HL-60 (cell line): ENCODE measurements around the gene IGF1.

ENCODE experiments used
- POLR2AphosphoS5 ChIP-seq: IDR thresholded peaks from 2 replicates; pipeline ENCODE4 v1.6.1; 2012; ENCODE audit warnings: low read depth
- TF ChIP-seq, protein P1 (sequence below): IDR thresholded peaks from one replicate; pipeline ENCODE4 v1.5.1; 2011; ENCODE audit warnings: low read length, control low read depth, inconsistent platforms; ENCODE audit not compliant: insufficient read depth

DNA sequence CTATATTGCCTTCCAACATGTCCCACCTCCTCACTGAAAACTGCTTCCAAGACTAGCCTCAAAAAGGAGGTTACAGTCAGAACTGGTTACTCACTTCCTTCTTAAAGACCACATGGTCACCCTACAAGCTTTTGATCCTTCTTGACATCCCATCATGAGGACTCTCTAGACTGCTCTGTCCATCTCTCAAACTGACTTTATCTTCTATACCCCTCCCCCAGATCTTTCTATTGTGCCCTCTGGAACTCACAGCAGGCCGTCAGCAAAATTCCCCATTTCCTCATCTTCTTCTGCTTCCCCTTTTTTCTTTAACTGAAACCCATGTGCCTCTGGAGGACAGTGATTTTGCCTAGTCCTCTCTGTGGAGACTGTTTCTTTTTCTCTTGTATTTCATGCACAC, 18.1 kb upstream of the IGF1 start:
- TF ChIP-seq, protein P1, sequence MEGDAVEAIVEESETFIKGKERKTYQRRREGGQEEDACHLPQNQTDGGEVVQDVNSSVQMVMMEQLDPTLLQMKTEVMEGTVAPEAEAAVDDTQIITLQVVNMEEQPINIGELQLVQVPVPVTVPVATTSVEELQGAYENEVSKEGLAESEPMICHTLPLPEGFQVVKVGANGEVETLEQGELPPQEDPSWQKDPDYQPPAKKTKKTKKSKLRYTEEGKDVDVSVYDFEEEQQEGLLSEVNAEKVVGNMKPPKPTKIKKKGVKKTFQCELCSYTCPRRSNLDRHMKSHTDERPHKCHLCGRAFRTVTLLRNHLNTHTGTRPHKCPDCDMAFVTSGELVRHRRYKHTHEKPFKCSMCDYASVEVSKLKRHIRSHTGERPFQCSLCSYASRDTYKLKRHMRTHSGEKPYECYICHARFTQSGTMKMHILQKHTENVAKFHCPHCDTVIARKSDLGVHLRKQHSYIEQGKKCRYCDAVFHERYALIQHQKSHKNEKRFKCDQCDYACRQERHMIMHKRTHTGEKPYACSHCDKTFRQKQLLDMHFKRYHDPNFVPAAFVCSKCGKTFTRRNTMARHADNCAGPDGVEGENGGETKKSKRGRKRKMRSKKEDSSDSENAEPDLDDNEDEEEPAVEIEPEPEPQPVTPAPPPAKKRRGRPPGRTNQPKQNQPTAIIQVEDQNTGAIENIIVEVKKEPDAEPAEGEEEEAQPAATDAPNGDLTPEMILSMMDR, result no peak
- TF ChIP-seq POLR2AphosphoS5, result no peak
